ENCODE results near the gene PARD3. TPM values are rescaled to one million over a fixed set of nuclear protein-coding genes. Genes with fewer than 3 reads are reported as not detected.

The PARD3 gene
- total RNA-seq, 1 experiment from 2014 or later = 46.3 TPM

GRCh38 chr10:34709637-34710390 is 105.3 kb downstream of the PARD3 start:
- CTCF ChIA-PET = no interaction called here
- Histone ChIP-seq H3K9me2 (ENCODE audit: insufficient read depth) (no peaks in the 10 kb centered on the region), H3K4me3 (replicated peaks in 1 of 2; ENCODE audit: low read depth in 1 of 2, low read length in 2 of 2) (no peak overlapping the region), H3K27me3 (ENCODE audit: insufficient read depth, low read length) (no peaks in the 10 kb centered on the region), H3K79me2 (ENCODE audit: insufficient read depth, low read length) (peaks cover 59% of the 10 kb centered on the region), H3K4me2 (ENCODE audit: low read length) (peak overlapping the region; percentile 39; the same call in 1 of the 2 replicates), H3K4me1 (ENCODE audit: control insufficient read depth in 1 of 2, insufficient read depth in 2 of 2, low read length in 2 of 2) (peaks cover 30 to 40% of the 10 kb centered on the region in 2 experiments), H3K9me3 (ENCODE audit: control insufficient read depth in 1 of 2, insufficient read depth in 1 of 2, low read depth in 1 of 2, low read length in 2 of 2) (no peaks in the 10 kb centered on the region), H3K36me3 (ENCODE audit: control insufficient read depth in 1 of 2, insufficient read depth in 2 of 2, low read length in 2 of 2) (no peaks in the 10 kb centered on the region), H3K9ac (ENCODE audit: low read length) (no peak overlapping the region), H4K20me1 (ENCODE audit: insufficient read depth) (no peaks in the 10 kb centered on the region), H3K27ac (ENCODE audit: low read depth, low read length) (no peak overlapping the region), H2AFZ (ENCODE audit: low read depth, low read length, poor library complexity, severe bottlenecking) (no peak overlapping the region)
- intact Hi-C loops (cut with micrococcal nuclease) = no loop called here
- ATAC-seq (no peak), DNase-seq (ENCODE audit: low read depth, low spot score) (no peak)
- no TSS peak for BruUV-seq (replicated peaks)
- POLR2A ChIA-PET = no interaction called here
- RAD21 ChIA-PET (ENCODE audit: low non-redundant PET in 1 of 2, low total read pairs in 2 of 2, uncharacterized antibody in 2 of 2, unreplicated experiment in 2 of 2) = no interaction called here
- TF ChIP-seq SRF (IDR thresholded peaks at IDR 0.05; ENCODE audit: low read depth) (no peak), CEBPB (IDR thresholded peaks at IDR 0.05; ENCODE audit: low read depth) (no peak), ELF1 (IDR thresholded peaks at IDR 0.05; ENCODE audit: borderline replicate concordance, low read depth) (no peak), FOSL1 (IDR thresholded peaks at IDR 0.05; ENCODE audit: low read depth) (no peak)
- TF ChIP-seq, protein P1, sequence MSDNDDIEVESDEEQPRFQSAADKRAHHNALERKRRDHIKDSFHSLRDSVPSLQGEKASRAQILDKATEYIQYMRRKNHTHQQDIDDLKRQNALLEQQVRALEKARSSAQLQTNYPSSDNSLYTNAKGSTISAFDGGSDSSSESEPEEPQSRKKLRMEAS (IDR thresholded peaks at IDR 0.05) = no peak
- TF ChIP-seq, protein P2, sequence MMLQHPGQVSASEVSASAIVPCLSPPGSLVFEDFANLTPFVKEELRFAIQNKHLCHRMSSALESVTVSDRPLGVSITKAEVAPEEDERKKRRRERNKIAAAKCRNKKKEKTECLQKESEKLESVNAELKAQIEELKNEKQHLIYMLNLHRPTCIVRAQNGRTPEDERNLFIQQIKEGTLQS (IDR thresholded peaks at IDR 0.05) = no peak
- TF ChIP-seq, protein P3, sequence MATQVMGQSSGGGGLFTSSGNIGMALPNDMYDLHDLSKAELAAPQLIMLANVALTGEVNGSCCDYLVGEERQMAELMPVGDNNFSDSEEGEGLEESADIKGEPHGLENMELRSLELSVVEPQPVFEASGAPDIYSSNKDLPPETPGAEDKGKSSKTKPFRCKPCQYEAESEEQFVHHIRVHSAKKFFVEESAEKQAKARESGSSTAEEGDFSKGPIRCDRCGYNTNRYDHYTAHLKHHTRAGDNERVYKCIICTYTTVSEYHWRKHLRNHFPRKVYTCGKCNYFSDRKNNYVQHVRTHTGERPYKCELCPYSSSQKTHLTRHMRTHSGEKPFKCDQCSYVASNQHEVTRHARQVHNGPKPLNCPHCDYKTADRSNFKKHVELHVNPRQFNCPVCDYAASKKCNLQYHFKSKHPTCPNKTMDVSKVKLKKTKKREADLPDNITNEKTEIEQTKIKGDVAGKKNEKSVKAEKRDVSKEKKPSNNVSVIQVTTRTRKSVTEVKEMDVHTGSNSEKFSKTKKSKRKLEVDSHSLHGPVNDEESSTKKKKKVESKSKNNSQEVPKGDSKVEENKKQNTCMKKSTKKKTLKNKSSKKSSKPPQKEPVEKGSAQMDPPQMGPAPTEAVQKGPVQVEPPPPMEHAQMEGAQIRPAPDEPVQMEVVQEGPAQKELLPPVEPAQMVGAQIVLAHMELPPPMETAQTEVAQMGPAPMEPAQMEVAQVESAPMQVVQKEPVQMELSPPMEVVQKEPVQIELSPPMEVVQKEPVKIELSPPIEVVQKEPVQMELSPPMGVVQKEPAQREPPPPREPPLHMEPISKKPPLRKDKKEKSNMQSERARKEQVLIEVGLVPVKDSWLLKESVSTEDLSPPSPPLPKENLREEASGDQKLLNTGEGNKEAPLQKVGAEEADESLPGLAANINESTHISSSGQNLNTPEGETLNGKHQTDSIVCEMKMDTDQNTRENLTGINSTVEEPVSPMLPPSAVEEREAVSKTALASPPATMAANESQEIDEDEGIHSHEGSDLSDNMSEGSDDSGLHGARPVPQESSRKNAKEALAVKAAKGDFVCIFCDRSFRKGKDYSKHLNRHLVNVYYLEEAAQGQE (IDR thresholded peaks at IDR 0.05; ENCODE audit: low read depth) = no peak

Data from HCT116 (cell line).